GM12892 (cell line): Measurements from ENCODE around the gene SRA1.

Experiments
- POLR2A ChIP-seq: IDR thresholded peaks from 2 replicates; pipeline ENCODE4 v1.6.1; 2011; ENCODE audit warnings: low read depth, low read length, control low read depth
- TAF1 ChIP-seq: IDR thresholded peaks from 2 replicates; pipeline ENCODE4 v1.6.1; 2011; ENCODE audit warnings: low read depth, mild to moderate bottlenecking, control low read depth, low read length, borderline replicate concordance

DNA sequence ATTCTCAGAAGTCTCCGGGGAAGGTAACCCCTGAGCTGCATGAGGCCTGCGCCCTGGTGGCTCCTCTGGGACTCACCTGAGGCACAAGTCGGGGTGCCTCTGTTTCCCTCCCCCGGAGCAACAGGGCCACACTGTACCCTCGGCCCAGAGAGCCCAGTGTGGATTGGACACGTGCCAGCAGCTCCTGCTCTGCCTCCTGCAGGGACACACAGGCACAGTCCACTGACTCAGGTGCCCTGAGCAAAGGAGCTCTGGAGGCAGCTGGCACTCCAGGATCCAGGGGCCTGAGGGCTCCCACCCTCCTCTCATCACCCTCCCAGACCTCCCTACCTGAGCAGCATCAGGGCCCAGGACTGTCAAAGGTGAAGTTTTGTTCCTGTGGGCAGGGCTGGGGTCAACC is 36.9 kb upstream of the SRA1 start:
- no peak for TF ChIP-seq TAF1
- TF ChIP-seq POLR2A = no peak
